Keratinocyte (primary cell): Measurements from ENCODE around the gene LRRC8D. TPM values are rescaled to one million over a fixed set of nuclear protein-coding genes. Genes with fewer than 3 reads are reported as not detected.

Experiments used
- DNase-seq: peaks from one replicate; pipeline ENCODE4 v3.0.0-alpha.2; 2011; ENCODE audit warnings: low read depth, missing footprints, low spot score
- FAIRE-seq: peaks from 2 replicates; lab custom pipeline; 2011; peaks lifted over from hg19 to GRCh38; lab: Jason Lieb, UNC
- H2AFZ ChIP-seq: 2 replicates; pipeline ENCODE4 v1.6.0; 2012; ENCODE audit warnings: low read length, control low read depth, inconsistent platforms; ENCODE audit not compliant: control insufficient read depth
- H3K27ac ChIP-seq: 2 replicates; pipeline ENCODE4 v1.5.1; 2011; ENCODE audit warnings: low read length; ENCODE audit not compliant: control insufficient read depth, insufficient read depth
- H3K27me3 ChIP-seq: 3 replicates; pipeline ENCODE4 v1.6.0; 2011; ENCODE audit warnings: low read length; ENCODE audit not compliant: control insufficient read depth, insufficient read depth; ENCODE audit errors: extremely low read depth
- H3K36me3 ChIP-seq, 2 experiments: 2 replicates in 1 of 2; 3 replicates in 1 of 2; pipeline ENCODE4 v1.5.1; 2011; ENCODE audit warnings: low read length in 2 of 2, mild to moderate bottlenecking in 1 of 2; ENCODE audit not compliant: control insufficient read depth in 2 of 2, insufficient read depth in 2 of 2; ENCODE audit errors: extremely low read depth in 1 of 2
- H3K4me1 ChIP-seq: 3 replicates; pipeline ENCODE4 v1.5.1; 2011; ENCODE audit warnings: low read length; ENCODE audit not compliant: control insufficient read depth, insufficient read depth; ENCODE audit errors: extremely low read depth
- H3K4me2 ChIP-seq: 3 replicates; pipeline ENCODE4 v1.6.0; 2011; ENCODE audit warnings: low read depth, low read length; ENCODE audit not compliant: control insufficient read depth, insufficient read depth; ENCODE audit errors: extremely low read depth
- H3K4me3 ChIP-seq, 3 experiments: fragments of 200-600 bp in 1 of 3; sonication (generic) in 1 of 3; 2 replicates in 2 of 3; 3 replicates in 1 of 3; pipeline ENCODE4 v1.5.1; 2011 to 2016; ENCODE audit warnings: low read length in 3 of 3, mild to moderate bottlenecking in 3 of 3, control low read depth in 2 of 3, inconsistent platforms in 1 of 3, low read depth in 1 of 3, mixed read lengths in 1 of 3, mixed run types in 1 of 3, moderate library complexity in 1 of 3; ENCODE audit not compliant: control insufficient read depth in 2 of 3, insufficient read depth in 2 of 3; ENCODE audit errors: extremely low read depth in 1 of 3
- H3K79me2 ChIP-seq: 2 replicates; pipeline ENCODE4 v1.6.0; 2012; ENCODE audit warnings: low read length; ENCODE audit not compliant: control insufficient read depth, insufficient read depth
- H3K9ac ChIP-seq: 3 replicates; pipeline ENCODE4 v1.6.0; 2011; ENCODE audit warnings: low read length; ENCODE audit not compliant: control insufficient read depth, insufficient read depth; ENCODE audit errors: extremely low read depth
- H3K9me1 ChIP-seq: 3 replicates; pipeline ENCODE4 v1.6.0; 2011; ENCODE audit warnings: low read length; ENCODE audit not compliant: control insufficient read depth, insufficient read depth; ENCODE audit errors: extremely low read depth
- H3K9me3 ChIP-seq: 2 replicates; pipeline ENCODE4 v1.5.1; 2012; ENCODE audit warnings: low read depth, low read length; ENCODE audit not compliant: control insufficient read depth
- H4K20me1 ChIP-seq: 3 replicates; pipeline ENCODE4 v1.6.0; 2011; ENCODE audit warnings: low read length; ENCODE audit not compliant: control insufficient read depth, insufficient read depth; ENCODE audit errors: extremely low read depth
- EZH2 ChIP-seq: IDR thresholded peaks from one replicate; pipeline ENCODE4 v1.6.1; 2012; ENCODE audit warnings: inconsistent platforms, mild to moderate bottlenecking, low read length, moderate library complexity
- dilution Hi-C: fragments of 300-500 bp; cut with MboI; formaldehyde crosslinking; loops from one replicate; pipeline ENCODE4 v1.7.0; 2020; ENCODE audit warnings: low sequenced_read_pairs; ENCODE audit not compliant: extremely low pct_ligation_motif_present
- polyA plus RNA-seq, 5 experiments: library from polyadenylated mRNA; depleted of rRNA in 3 of 5; stranded (reverse) in 3 of 5; stranded (forward) in 1 of 5; unstranded in 1 of 5; fragments of >200 nt; gene quantifications; 1 replicate in 1 of 5; 2 replicates in 3 of 5; 3 replicates in 1 of 5; pipeline versions ENCODE4 v1.2.1 to v1.2.3, GENCODE V29; 2011 to 2012; ENCODE audit warnings: missing spikeins in 2 of 5, low read depth in 1 of 5, low replicate concordance in 1 of 5
- TF ChIP-seq, protein P1 (sequence below), 3 experiments: IDR thresholded peaks in 1 of 3; conservative IDR thresholded peaks in 1 of 3; optimal IDR thresholded peaks in 1 of 3; 2 replicates in 2 of 3; 3 replicates in 1 of 3; pipeline versions ENCODE3 to v1.5.1; 2011; ENCODE audit warnings: low read length in 3 of 3, mild to moderate bottlenecking in 3 of 3, moderate library complexity in 2 of 3, control low read depth in 1 of 3, inconsistent platforms in 1 of 3; ENCODE audit not compliant: insufficient read depth in 2 of 3; ENCODE audit errors: extremely low read depth in 1 of 3

The LRRC8D gene
- polyA plus RNA-seq, 1 donor (not counting 4 experiments of a cell fraction or from before 2014, with no cell fraction given), result 54.7 TPM

DNA sequence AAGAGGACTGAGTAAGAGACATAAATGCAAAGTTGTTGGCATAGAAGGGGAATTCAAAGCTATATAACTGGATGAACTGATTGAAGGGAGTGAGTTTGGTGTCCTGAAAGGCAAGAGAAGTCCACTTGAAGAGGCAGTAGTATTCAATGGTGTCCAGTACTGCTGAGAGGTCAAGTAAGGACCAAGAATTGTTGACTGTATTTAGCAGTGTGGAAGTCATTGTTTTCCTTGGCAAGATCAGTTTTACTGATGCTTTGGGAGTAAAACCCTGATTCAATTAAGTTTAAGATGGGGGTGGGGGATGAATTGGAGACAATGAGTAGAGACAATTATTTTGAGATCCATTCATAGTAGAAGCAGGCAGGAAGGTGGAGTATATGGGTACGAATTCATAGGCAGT, 5.8 kb upstream of the LRRC8D start:
- DNase-seq (no peak), FAIRE-seq (no peak)
- no peaks in the 10 kb centered on the region for H3K79me2 ChIP-seq
- H3K27ac ChIP-seq, result no peak overlapping the region
- TF ChIP-seq, protein P1, sequence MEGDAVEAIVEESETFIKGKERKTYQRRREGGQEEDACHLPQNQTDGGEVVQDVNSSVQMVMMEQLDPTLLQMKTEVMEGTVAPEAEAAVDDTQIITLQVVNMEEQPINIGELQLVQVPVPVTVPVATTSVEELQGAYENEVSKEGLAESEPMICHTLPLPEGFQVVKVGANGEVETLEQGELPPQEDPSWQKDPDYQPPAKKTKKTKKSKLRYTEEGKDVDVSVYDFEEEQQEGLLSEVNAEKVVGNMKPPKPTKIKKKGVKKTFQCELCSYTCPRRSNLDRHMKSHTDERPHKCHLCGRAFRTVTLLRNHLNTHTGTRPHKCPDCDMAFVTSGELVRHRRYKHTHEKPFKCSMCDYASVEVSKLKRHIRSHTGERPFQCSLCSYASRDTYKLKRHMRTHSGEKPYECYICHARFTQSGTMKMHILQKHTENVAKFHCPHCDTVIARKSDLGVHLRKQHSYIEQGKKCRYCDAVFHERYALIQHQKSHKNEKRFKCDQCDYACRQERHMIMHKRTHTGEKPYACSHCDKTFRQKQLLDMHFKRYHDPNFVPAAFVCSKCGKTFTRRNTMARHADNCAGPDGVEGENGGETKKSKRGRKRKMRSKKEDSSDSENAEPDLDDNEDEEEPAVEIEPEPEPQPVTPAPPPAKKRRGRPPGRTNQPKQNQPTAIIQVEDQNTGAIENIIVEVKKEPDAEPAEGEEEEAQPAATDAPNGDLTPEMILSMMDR (optimal IDR thresholded peaks at IDR 0.05 in 1 of 3, IDR thresholded peaks at IDR 0.05 in 1 of 3, conservative IDR thresholded peaks at IDR 0.05 in 1 of 3; ENCODE audit: extremely low read depth in 1 of 3, insufficient read depth in 2 of 3, low read length in 3 of 3), result no peak
- TF ChIP-seq EZH2, result no peak
- H3K27me3 ChIP-seq, result no peaks in the 10 kb centered on the region
- no peaks in the 10 kb centered on the region for H3K4me1 ChIP-seq
- H3K4me2 ChIP-seq, result no peak overlapping the region
- no peaks in the 10 kb centered on the region for H4K20me1 ChIP-seq
- H3K9me1 ChIP-seq, result no peaks in the 10 kb centered on the region
- no peaks in the 10 kb centered on the region for H3K9me3 ChIP-seq
- no peaks in the 10 kb centered on the region for H3K36me3 ChIP-seq
- no peak overlapping the region for H2AFZ ChIP-seq
- dilution Hi-C loops, result no loop called here
- no peak overlapping the region for H3K4me3 ChIP-seq
- H3K9ac ChIP-seq, result no peak overlapping the region

- H3K9me3 ChIP-seq, result no peaks in the 10 kb centered on the region
- FAIRE-seq (no peak), DNase-seq (no peak)
- no peaks in the 10 kb centered on the region for H4K20me1 ChIP-seq
- no peaks in the 10 kb centered on the region for H3K9me1 ChIP-seq
- peaks cover 5% of the 10 kb centered on the region for H3K27me3 ChIP-seq
- no peak overlapping the region for H3K4me2 ChIP-seq
- H3K27ac ChIP-seq, result no peak overlapping the region
- no peaks in the 10 kb centered on the region for H3K79me2 ChIP-seq
- TF ChIP-seq, protein P1 (optimal IDR thresholded peaks at IDR 0.05 in 1 of 3, IDR thresholded peaks at IDR 0.05 in 1 of 3, conservative IDR thresholded peaks at IDR 0.05 in 1 of 3; ENCODE audit: extremely low read depth in 1 of 3, insufficient read depth in 2 of 3, low read length in 3 of 3), result no peak
- no peak for TF ChIP-seq EZH2
- no peak overlapping the region for H3K4me3 ChIP-seq
- no peak overlapping the region for H2AFZ ChIP-seq
- no peaks in the 10 kb centered on the region for H3K36me3 ChIP-seq
- no peak overlapping the region for H3K9ac ChIP-seq
- dilution Hi-C loops, result no loop called here
- peaks cover 5% of the 10 kb centered on the region for H3K4me1 ChIP-seq
These were observed 5.2 kb upstream of the LRRC8D start for GRCh38 chr1:89815611-89816010.
